HepG2 (cell line): ENCODE measurements around the gene TRIM37. TPM values are rescaled to one million over a fixed set of nuclear protein-coding genes. Genes with fewer than 3 reads are reported as not detected.

Source experiments
- ARID5B ChIP-seq: IDR thresholded peaks from 2 replicates; pipeline ENCODE4 v1.4.0; 2020; ENCODE audit warnings: mild to moderate bottlenecking, missing genetic modification reagents
- ATF1 ChIP-seq: IDR thresholded peaks from 2 replicates; pipeline ENCODE4 v1.6.1; 2016; ENCODE audit warnings: mild to moderate bottlenecking, control low read depth
- FOXM1 ChIP-seq: sonication (generic); formaldehyde crosslinking; IDR thresholded peaks from 2 replicates; pipeline ENCODE4 v1.5.0; 2020; ENCODE audit warnings: missing genetic modification reagents
- HHEX ChIP-seq: IDR thresholded peaks from 2 replicates; pipeline ENCODE4 v1.6.1; 2016; ENCODE audit warnings: control low read depth
- KAT8 ChIP-seq: IDR thresholded peaks from 2 replicates; pipeline ENCODE4 v1.6.1; 2016; ENCODE audit warnings: missing genetic modification reagents, missing compliant biosample characterization
- SCMH1 ChIP-seq: sonication (generic); formaldehyde crosslinking; IDR thresholded peaks from 2 replicates; pipeline ENCODE4 v1.9.0; 2021; ENCODE audit warnings: missing genetic modification reagents, mild to moderate bottlenecking, borderline replicate concordance
- TBX2 ChIP-seq: sonication (generic); formaldehyde crosslinking; IDR thresholded peaks from 2 replicates; pipeline ENCODE4 v1.5.0; 2020; ENCODE audit warnings: missing genetic modification reagents, mild to moderate bottlenecking, borderline replicate concordance
- XRCC5 ChIP-seq: fragments of 200-400 bp; formaldehyde crosslinking; optimal IDR thresholded peaks from 2 replicates; pipeline ENCODE3; 2017; ENCODE audit warnings: mild to moderate bottlenecking, low read length
- polyA plus RNA-seq, 8 experiments: library from polyadenylated mRNA; depleted of rRNA in 3 of 8; stranded (reverse) in 7 of 8; unstranded in 1 of 8; fragments of >200 nt; fragmentation: Illumina TruSeq in 4 of 8; extraction: Trizol in 4 of 8; gene quantifications; 2 replicates each; pipeline versions ENCODE4 v1.2.1 to v1.2.3, GENCODE V29; 2011 to 2016; ENCODE audit warnings: low read depth in 4 of 8, missing spikeins in 1 of 8, mixed read lengths in 1 of 8; ENCODE audit not compliant: insufficient read depth in 1 of 8
- total RNA-seq, 5 experiments: library from RNA; depleted of rRNA; stranded (reverse); fragments of >200 nt; fragmentation: Illumina TruSeq; extraction: Trizol; gene quantifications; 2 replicates each; pipeline ENCODE4 v1.2.3, GENCODE V29; 2016; ENCODE audit warnings: low read depth in 1 of 5
- TF ChIP-seq, protein P1 (sequence below): sonication (generic); formaldehyde crosslinking; IDR thresholded peaks from 2 replicates; pipeline ENCODE4 v1.9.0; 2021; ENCODE audit warnings: mild to moderate bottlenecking, missing genetic modification reagents
- TF ChIP-seq, protein P2 (sequence below): sonication (generic); formaldehyde crosslinking; IDR thresholded peaks from 2 replicates; pipeline ENCODE4 v1.4.0; 2020; ENCODE audit warnings: missing genetic modification reagents, borderline replicate concordance

The TRIM37 gene
- total and polyA plus RNA-seq, 2 of the 13 experiments (the other 11 are each of a cell fraction or from before 2014, with no cell fraction given), result 12.4 to 39.1 TPM

- TF ChIP-seq SCMH1 (CRISPR knock-in tag), result no peak
- no peak for TF ChIP-seq HHEX (CRISPR knock-in tag)
- no peak for TF ChIP-seq FOXM1 (CRISPR knock-in tag)
- TF ChIP-seq KAT8 (CRISPR knock-in tag), result peak; percentile 88
- TF ChIP-seq ATF1 (CRISPR knock-in tag), result no peak; the same call in 1 of the 2 replicates
- peak; percentile 94 for TF ChIP-seq TBX2 (CRISPR knock-in tag)
- TF ChIP-seq, protein P1, sequence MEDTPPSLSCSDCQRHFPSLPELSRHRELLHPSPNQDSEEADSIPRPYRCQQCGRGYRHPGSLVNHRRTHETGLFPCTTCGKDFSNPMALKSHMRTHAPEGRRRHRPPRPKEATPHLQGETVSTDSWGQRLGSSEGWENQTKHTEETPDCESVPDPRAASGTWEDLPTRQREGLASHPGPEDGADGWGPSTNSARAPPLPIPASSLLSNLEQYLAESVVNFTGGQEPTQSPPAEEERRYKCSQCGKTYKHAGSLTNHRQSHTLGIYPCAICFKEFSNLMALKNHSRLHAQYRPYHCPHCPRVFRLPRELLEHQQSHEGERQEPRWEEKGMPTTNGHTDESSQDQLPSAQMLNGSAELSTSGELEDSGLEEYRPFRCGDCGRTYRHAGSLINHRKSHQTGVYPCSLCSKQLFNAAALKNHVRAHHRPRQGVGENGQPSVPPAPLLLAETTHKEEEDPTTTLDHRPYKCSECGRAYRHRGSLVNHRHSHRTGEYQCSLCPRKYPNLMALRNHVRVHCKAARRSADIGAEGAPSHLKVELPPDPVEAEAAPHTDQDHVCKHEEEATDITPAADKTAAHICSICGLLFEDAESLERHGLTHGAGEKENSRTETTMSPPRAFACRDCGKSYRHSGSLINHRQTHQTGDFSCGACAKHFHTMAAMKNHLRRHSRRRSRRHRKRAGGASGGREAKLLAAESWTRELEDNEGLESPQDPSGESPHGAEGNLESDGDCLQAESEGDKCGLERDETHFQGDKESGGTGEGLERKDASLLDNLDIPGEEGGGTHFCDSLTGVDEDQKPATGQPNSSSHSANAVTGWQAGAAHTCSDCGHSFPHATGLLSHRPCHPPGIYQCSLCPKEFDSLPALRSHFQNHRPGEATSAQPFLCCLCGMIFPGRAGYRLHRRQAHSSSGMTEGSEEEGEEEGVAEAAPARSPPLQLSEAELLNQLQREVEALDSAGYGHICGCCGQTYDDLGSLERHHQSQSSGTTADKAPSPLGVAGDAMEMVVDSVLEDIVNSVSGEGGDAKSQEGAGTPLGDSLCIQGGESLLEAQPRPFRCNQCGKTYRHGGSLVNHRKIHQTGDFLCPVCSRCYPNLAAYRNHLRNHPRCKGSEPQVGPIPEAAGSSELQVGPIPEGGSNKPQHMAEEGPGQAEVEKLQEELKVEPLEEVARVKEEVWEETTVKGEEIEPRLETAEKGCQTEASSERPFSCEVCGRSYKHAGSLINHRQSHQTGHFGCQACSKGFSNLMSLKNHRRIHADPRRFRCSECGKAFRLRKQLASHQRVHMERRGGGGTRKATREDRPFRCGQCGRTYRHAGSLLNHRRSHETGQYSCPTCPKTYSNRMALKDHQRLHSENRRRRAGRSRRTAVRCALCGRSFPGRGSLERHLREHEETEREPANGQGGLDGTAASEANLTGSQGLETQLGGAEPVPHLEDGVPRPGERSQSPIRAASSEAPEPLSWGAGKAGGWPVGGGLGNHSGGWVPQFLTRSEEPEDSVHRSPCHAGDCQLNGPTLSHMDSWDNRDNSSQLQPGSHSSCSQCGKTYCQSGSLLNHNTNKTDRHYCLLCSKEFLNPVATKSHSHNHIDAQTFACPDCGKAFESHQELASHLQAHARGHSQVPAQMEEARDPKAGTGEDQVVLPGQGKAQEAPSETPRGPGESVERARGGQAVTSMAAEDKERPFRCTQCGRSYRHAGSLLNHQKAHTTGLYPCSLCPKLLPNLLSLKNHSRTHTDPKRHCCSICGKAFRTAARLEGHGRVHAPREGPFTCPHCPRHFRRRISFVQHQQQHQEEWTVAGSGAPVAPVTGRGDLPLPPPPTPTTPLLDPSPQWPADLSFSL (CRISPR knock-in tag), result no peak
- TF ChIP-seq XRCC5, result peak; percentile 53
- TF ChIP-seq, protein P2, sequence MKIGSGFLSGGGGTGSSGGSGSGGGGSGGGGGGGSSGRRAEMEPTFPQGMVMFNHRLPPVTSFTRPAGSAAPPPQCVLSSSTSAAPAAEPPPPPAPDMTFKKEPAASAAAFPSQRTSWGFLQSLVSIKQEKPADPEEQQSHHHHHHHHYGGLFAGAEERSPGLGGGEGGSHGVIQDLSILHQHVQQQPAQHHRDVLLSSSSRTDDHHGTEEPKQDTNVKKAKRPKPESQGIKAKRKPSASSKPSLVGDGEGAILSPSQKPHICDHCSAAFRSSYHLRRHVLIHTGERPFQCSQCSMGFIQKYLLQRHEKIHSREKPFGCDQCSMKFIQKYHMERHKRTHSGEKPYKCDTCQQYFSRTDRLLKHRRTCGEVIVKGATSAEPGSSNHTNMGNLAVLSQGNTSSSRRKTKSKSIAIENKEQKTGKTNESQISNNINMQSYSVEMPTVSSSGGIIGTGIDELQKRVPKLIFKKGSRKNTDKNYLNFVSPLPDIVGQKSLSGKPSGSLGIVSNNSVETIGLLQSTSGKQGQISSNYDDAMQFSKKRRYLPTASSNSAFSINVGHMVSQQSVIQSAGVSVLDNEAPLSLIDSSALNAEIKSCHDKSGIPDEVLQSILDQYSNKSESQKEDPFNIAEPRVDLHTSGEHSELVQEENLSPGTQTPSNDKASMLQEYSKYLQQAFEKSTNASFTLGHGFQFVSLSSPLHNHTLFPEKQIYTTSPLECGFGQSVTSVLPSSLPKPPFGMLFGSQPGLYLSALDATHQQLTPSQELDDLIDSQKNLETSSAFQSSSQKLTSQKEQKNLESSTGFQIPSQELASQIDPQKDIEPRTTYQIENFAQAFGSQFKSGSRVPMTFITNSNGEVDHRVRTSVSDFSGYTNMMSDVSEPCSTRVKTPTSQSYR, result no peak
- peak; percentile 70 for TF ChIP-seq ARID5B (CRISPR knock-in tag)
Observed at GRCh38 chr17:59106463-59107305, at the start of gene TRIM37 (continued).
